Measurements from ENCODE around the gene CDH23.

- TF ChIP-seq CTCF (IDR thresholded peaks at IDR 0.05): no peak
- TF ChIP-seq EZH2 (IDR thresholded peaks at IDR 0.05; ENCODE audit: borderline replicate concordance, insufficient read depth, low read depth, low read length, poor library complexity, severe bottlenecking): no peak
Measured at GRCh38 chr10:71526653-71527052, 129.9 kb downstream of the CDH23 start.
